GM12875 (cell line): Measurements from ENCODE around the gene HERC5.

Source experiments
- H3K4me3 ChIP-seq: one replicate; pipeline ENCODE4 v1.5.1; 2011; ENCODE audit warnings: low read depth, low read length, control low read depth
- TF ChIP-seq, protein P1 (sequence below): IDR thresholded peaks from 2 replicates; pipeline ENCODE4 v1.5.1; 2011; ENCODE audit warnings: low read depth, mild to moderate bottlenecking, control low read depth, inconsistent platforms, low read length, moderate library complexity, borderline replicate concordance; ENCODE audit not compliant: insufficient read depth

HERC5 gene

DNA sequence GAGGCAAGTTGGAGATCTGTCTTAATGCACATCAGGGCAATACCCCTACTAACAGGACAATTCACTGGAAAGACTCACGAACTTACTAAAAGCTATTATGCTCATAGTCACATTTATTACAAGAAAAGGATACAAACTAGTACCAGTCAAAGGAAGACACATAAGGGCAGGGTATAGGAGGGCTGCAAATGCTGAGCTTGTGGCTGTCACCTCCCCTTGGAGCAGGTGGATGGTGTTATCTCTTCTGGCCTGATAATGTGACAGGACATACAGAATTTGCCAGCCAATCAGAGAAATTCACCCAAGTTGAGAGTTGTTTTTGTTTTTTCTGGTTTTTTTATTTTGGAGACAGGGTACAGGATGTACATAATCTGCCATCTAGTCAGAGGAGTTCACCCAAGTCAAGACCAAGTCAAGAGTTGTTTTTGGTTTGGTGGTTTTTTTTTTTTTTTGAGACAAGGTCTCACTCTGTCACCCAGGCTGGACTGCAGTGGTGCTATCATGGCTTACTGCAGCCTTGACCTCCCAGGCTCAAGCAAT lies 8.8 kb downstream of the HERC5 start:
- no peak overlapping the region for H3K4me3 ChIP-seq
- TF ChIP-seq, protein P1, sequence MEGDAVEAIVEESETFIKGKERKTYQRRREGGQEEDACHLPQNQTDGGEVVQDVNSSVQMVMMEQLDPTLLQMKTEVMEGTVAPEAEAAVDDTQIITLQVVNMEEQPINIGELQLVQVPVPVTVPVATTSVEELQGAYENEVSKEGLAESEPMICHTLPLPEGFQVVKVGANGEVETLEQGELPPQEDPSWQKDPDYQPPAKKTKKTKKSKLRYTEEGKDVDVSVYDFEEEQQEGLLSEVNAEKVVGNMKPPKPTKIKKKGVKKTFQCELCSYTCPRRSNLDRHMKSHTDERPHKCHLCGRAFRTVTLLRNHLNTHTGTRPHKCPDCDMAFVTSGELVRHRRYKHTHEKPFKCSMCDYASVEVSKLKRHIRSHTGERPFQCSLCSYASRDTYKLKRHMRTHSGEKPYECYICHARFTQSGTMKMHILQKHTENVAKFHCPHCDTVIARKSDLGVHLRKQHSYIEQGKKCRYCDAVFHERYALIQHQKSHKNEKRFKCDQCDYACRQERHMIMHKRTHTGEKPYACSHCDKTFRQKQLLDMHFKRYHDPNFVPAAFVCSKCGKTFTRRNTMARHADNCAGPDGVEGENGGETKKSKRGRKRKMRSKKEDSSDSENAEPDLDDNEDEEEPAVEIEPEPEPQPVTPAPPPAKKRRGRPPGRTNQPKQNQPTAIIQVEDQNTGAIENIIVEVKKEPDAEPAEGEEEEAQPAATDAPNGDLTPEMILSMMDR = no peak

DNA sequence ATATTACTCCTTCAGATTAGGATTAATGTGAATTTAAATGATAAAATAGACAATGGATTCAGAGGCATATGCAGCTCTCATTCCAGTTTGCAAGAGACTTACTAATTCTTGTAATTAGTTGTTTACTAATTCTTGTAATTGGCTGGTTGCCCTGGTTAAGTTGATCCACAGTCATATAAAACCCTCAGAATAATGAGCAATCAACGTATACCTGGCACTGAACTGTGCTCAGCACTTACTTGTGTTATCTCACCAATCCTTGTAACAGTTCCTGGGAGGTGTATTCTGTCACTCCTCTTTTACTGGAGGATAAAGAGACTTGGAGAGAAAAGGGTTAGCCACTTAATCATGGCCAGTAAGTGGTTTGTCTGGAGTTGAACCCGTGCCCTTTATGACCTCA lies 10.5 kb downstream of the HERC5 start:
- no peak overlapping the region for H3K4me3 ChIP-seq
- TF ChIP-seq, protein P1 = no peak

DNA sequence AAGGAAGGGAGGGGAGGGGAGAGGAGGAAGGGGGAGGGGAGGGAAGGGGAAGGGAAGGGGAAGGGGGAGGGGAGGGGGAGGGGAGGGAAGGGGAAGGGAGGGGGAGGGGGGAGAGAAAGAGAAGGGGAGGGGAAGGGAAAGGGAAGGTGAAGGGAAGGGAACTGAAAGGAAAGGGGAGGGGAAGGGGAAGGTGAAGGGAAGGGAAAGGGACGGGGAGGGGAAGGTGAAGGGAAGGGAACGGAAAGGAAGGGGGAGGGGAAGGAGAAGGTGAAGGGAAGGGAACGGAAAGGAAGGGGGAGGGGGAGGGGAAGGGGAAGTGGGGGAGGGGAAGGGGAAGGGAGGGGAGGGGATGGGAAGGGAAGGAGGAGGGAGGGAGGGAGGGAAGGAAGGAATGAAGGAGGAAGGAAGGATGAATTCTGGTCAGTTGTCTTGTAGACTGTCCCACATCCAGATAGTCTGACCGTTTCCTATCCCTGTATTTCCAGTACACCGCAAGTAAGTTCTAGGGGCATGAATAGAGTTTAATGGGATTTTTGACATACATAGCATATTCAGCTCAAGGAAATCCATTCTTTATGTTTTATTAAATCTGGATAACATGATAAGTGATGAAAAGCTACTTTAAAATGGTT lies 20.4 kb downstream of the HERC5 start:
- no peak overlapping the region for H3K4me3 ChIP-seq
- TF ChIP-seq, protein P1 = no peak

DNA sequence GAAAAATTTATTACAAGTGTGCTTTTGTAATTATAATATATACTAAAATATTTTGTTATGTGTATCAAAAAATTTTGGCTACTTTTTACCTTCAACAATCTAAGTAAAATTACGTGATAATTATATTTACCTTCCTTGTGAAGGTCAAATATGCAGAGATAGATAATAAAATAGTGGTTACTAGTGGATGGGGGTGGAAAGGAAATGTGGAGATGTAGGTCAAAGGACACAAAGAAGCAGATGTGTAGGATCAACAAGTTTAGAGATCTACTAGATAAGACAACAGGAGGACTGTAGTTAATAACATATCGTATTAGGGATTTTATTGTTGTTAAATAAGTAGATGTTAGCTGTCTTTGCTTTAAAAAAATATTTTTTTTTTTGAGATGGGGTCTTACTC lies 21.3 kb downstream of the HERC5 start:
- H3K4me3 ChIP-seq = no peak overlapping the region
- TF ChIP-seq, protein P1 = no peak

DNA sequence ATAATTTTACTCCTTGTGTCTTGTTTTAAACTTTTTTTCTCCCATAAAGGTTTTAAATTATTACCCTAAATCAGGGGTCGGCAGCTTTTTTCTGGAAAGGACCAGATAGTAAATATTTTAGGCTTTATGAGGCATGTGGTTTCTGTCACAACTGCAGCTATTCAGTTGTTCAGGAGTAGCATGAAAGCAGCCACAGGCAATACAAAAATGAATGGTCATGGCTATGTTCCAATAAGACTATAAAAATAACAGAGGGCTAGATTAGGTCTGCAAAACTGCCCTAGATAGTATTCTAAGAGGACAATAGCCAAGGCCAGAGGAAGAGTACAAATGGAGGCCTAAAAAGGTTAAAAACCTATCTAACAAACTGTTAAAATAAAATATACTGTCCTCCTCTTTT lies 24.6 kb downstream of the HERC5 start:
- TF ChIP-seq, protein P1 = no peak
- H3K4me3 ChIP-seq = no peak overlapping the region

DNA sequence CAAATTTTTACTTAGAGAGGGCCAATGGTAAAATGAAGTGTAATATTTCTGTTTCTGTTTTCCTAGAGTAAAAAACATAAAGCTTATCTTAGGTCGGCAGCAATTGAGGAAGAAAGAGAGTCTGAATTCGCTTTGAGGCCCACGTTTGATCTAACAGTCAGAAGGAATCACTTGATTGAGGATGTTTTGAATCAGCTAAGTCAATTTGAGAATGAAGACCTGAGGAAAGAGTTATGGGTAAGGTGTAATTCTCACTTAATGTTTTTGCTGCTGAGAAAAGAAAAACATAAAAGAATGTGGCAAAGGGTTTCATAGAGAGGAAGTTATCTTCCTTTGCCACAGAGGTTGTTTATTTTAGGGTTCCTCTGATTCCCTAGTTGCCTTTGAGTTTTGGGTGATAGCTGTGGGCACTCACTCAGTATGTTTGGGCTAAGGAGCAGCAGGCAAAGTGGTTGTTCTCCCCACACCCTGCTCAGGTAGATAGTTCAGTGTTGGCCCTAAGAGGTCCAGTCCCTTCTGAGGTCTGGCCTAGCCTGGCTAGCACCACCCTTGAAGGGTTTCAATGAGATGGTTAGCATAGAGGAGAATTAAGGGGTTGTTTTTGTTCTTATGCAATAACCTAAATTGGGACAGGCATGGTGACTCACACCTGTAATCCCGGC lies 32.3 kb downstream of the HERC5 start:
- TF ChIP-seq, protein P1 = no peak

More for the DNA sequence above, 32.3 kb downstream of the HERC5 start:
- H3K4me3 ChIP-seq = no peak overlapping the region
